Measurements from ENCODE around the gene LCE1C.

The LCE1C gene

GRCh38 chr1:152758636-152759035 lies 47.8 kb downstream of the LCE1C start:
- no peak for TF ChIP-seq TEAD4 (IDR thresholded peaks at IDR 0.05)
- TF ChIP-seq CEBPB (IDR thresholded peaks at IDR 0.05): no peak
- no peak for TF ChIP-seq NFIC (IDR thresholded peaks at IDR 0.05)
- TF ChIP-seq EP300 (IDR thresholded peaks at IDR 0.05; ENCODE audit: borderline replicate concordance): no peak
- no peak for TF ChIP-seq YY1 (IDR thresholded peaks at IDR 0.05; ENCODE audit: low read depth)
- TF ChIP-seq MAX (IDR thresholded peaks at IDR 0.05): no peak

GRCh38 chr1:152757747-152758146 lies 48.7 kb downstream of the LCE1C start, which contains the start of gene KPRP:
TSS of gene KPRP (plus strand) at chr1:152758025. CDS start at chr1:152759589, 1,564 bp downstream.
- no peak for TF ChIP-seq NFIC (IDR thresholded peaks at IDR 0.05)
- no peak for TF ChIP-seq CREB1 (IDR thresholded peaks at IDR 0.05; ENCODE audit: low read depth)
- TF ChIP-seq CEBPB (IDR thresholded peaks at IDR 0.05): no peak
- TF ChIP-seq TAF1 (IDR thresholded peaks at IDR 0.05; ENCODE audit: low read depth): no peak
- no peak for TF ChIP-seq MAX (IDR thresholded peaks at IDR 0.05)
- TF ChIP-seq EGR1 (IDR thresholded peaks at IDR 0.05): no peak
- TF ChIP-seq USF1 (IDR thresholded peaks at IDR 0.05): no peak
- TF ChIP-seq RAD21 (IDR thresholded peaks at IDR 0.05; ENCODE audit: low read depth): no peak
- no peak for TF ChIP-seq EP300 (IDR thresholded peaks at IDR 0.05; ENCODE audit: borderline replicate concordance)
- no peak for TF ChIP-seq YY1 (IDR thresholded peaks at IDR 0.05; ENCODE audit: low read depth)
- no peak for TF ChIP-seq TCF12 (IDR thresholded peaks at IDR 0.05; ENCODE audit: low read depth)
- TF ChIP-seq ZBTB7A (IDR thresholded peaks at IDR 0.05; ENCODE audit: low read depth): no peak

GRCh38 chr1:152756872-152757271 lies 49.6 kb downstream of the LCE1C start:
- TF ChIP-seq MAX (IDR thresholded peaks at IDR 0.05) (no peak), TEAD4 (IDR thresholded peaks at IDR 0.05) (no peak), NFIC (IDR thresholded peaks at IDR 0.05) (no peak), TAF1 (IDR thresholded peaks at IDR 0.05; ENCODE audit: low read depth) (no peak), EP300 (IDR thresholded peaks at IDR 0.05; ENCODE audit: borderline replicate concordance) (no peak), YY1 (IDR thresholded peaks at IDR 0.05; ENCODE audit: low read depth) (no peak), RAD21 (IDR thresholded peaks at IDR 0.05; ENCODE audit: low read depth) (no peak), ZBTB7A (IDR thresholded peaks at IDR 0.05; ENCODE audit: low read depth) (no peak), REST (IDR thresholded peaks at IDR 0.05; ENCODE audit: low read depth) (no peak), FOXM1 (IDR thresholded peaks at IDR 0.05; ENCODE audit: borderline replicate concordance, low read depth) (no peak), EGR1 (IDR thresholded peaks at IDR 0.05) (no peak)

Measured in Ishikawa (cell line).